CD4-positive, CD25-positive, alpha-beta regulatory T cell (primary cell): ENCODE results near the gene DIAPH2. TPM values are rescaled to one million over a fixed set of nuclear protein-coding genes. Genes with fewer than 3 reads are reported as not detected.

Experiments used
- ATAC-seq, 2 donors: fragments of 150-1000 bp; cut with Tn5 transposase; one replicate each; pipeline ENCODE4 v1.10.0; 2021; ENCODE audit warnings: low read depth in 2 of 2, moderate number of reproducible peaks in 2 of 2, moderate library complexity in 1 of 2
- DNase-seq, 3 donors: peaks; one replicate each; pipeline versions ENCODE4 v3.0.0 to v3.0.0-alpha.2; 2012 to 2022; ENCODE audit warnings: mixed read lengths in 1 of 3
- H3K27ac ChIP-seq: one replicate; pipeline ENCODE4 v1.7.0; 2013; ENCODE audit warnings: mild to moderate bottlenecking, low read length; ENCODE audit not compliant: insufficient read depth, poor library complexity, severe bottlenecking
- H3K27me3 ChIP-seq: one replicate; pipeline ENCODE4 v1.7.0; 2013; ENCODE audit warnings: low read length; ENCODE audit not compliant: control insufficient read depth, insufficient read depth
- H3K36me3 ChIP-seq: one replicate; pipeline ENCODE4 v1.7.0; 2013; ENCODE audit warnings: mild to moderate bottlenecking, low read length, moderate library complexity; ENCODE audit not compliant: control insufficient read depth, insufficient read depth
- H3K4me1 ChIP-seq: 2 replicates; pipeline ENCODE4 v1.7.0; 2013; ENCODE audit warnings: mild to moderate bottlenecking, low read length; ENCODE audit not compliant: insufficient read depth, control insufficient read depth, poor library complexity, severe bottlenecking
- H3K4me3 ChIP-seq: one replicate; pipeline ENCODE4 v1.7.0; 2013; ENCODE audit warnings: low read depth, mild to moderate bottlenecking, low read length, moderate library complexity
- H3K9me3 ChIP-seq, 2 experiments: 1 replicate in 1 of 2; 2 replicates in 1 of 2; pipeline ENCODE4 v1.7.0; 2013; ENCODE audit warnings: low read length in 2 of 2, mild to moderate bottlenecking in 1 of 2, moderate library complexity in 1 of 2; ENCODE audit not compliant: control insufficient read depth in 2 of 2
- H3K27ac Mint-ChIP-seq, 3 donors: one replicate each; pipeline ENCODE4 v1.8.0; 2020 to 2022; ENCODE audit warnings: mild to moderate bottlenecking in 3 of 3, mixed read lengths in 3 of 3, moderate library complexity in 2 of 3
- H3K27me3 Mint-ChIP-seq: one replicate; pipeline ENCODE4 v1.8.0; 2022; ENCODE audit warnings: mild to moderate bottlenecking, mixed read lengths
- H3K36me3 Mint-ChIP-seq: one replicate; pipeline ENCODE4 v1.8.0; 2020; ENCODE audit warnings: mixed read lengths
- H3K4me1 Mint-ChIP-seq, 4 donors: one replicate each; pipeline ENCODE4 v1.8.0; 2020 to 2022; ENCODE audit warnings: mixed read lengths in 4 of 4, mild to moderate bottlenecking in 1 of 4
- H3K4me3 Mint-ChIP-seq, 4 donors: one replicate each; pipeline ENCODE4 v1.8.0; 2020 to 2022; ENCODE audit warnings: mild to moderate bottlenecking in 4 of 4, mixed read lengths in 4 of 4, moderate library complexity in 3 of 4
- H3K9me3 Mint-ChIP-seq, 7 donors: one replicate each; pipeline ENCODE4 v1.8.0; 2020 to 2022; ENCODE audit warnings: mixed read lengths in 7 of 7, mild to moderate bottlenecking in 3 of 7, moderate library complexity in 2 of 7
- polyA plus RNA-seq, 4 donors: library from polyadenylated mRNA; unstranded; fragments of 300-500 nt; fragmentation: Illumina TruSeq; gene quantifications; one replicate each; pipeline ENCODE4 v1.2.3, GENCODE V29; 2021
- total RNA-seq: library from RNA; stranded (reverse); gene quantifications from one replicate; pipeline ENCODE4 v1.2.3, GENCODE V29; 2022

DIAPH2 gene
- total and polyA plus RNA-seq, 5 donors from 2014 or later, result 6.3 to 17.0 (median 6.6) TPM

- H3K27ac Mint-ChIP-seq, result no peak overlapping the region
These were observed 89.5 kb downstream of the DIAPH2 start for GRCh38 chrX:96774116-96774515.

GRCh38 chrX:96776966-96777365 lies 92.3 kb downstream of the DIAPH2 start:
- no peaks in the 10 kb centered on the region for H3K9me3 ChIP-seq
- H3K4me1 Mint-ChIP-seq, result no peaks in the 10 kb centered on the region
- ATAC-seq (no peak), DNase-seq (no peak)
- no peak overlapping the region for H3K27ac Mint-ChIP-seq
- H3K36me3 Mint-ChIP-seq, result no peaks in the 10 kb centered on the region
- peaks cover 0 to 1% (median 0%) of the 10 kb centered on the region in 7 donors for H3K9me3 Mint-ChIP-seq
- no peak overlapping the region for H3K4me3 Mint-ChIP-seq
- H3K4me1 ChIP-seq, result no peaks in the 10 kb centered on the region
- no peaks in the 10 kb centered on the region for H3K36me3 ChIP-seq
- H3K4me3 ChIP-seq, result no peak overlapping the region
- no peak overlapping the region for H3K27ac ChIP-seq
- H3K27me3 ChIP-seq, result no peaks in the 10 kb centered on the region
- no peaks in the 10 kb centered on the region for H3K27me3 Mint-ChIP-seq

More at GRCh38 chrX:96774116-96774515, 89.5 kb downstream of the DIAPH2 start:
- Mint-ChIP-seq H3K4me1 (peaks cover 0 to 2% (median 0%) of the 10 kb centered on the region in 4 donors), H3K9me3 (no peaks in the 10 kb centered on the region), H3K36me3 (no peaks in the 10 kb centered on the region), H3K4me3 (no peak overlapping the region), H3K27me3 (no peaks in the 10 kb centered on the region)
- Histone ChIP-seq H3K27ac (no peak overlapping the region), H3K36me3 (no peaks in the 10 kb centered on the region), H3K4me1 (no peaks in the 10 kb centered on the region), H3K4me3 (no peak overlapping the region), H3K27me3 (no peaks in the 10 kb centered on the region), H3K9me3 (no peaks in the 10 kb centered on the region)
- DNase-seq (no peak), ATAC-seq (no peak)

- Mint-ChIP-seq H3K27ac (no peak overlapping the region), H3K4me1 (peaks cover 0 to 9% (median 2%) of the 10 kb centered on the region in 4 donors), H3K27me3 (no peaks in the 10 kb centered on the region), H3K4me3 (no peak overlapping the region), H3K36me3 (no peaks in the 10 kb centered on the region), H3K9me3 (no peaks in the 10 kb centered on the region)
- Histone ChIP-seq H3K4me1 (no peaks in the 10 kb centered on the region), H3K27ac (no peak overlapping the region), H3K9me3 (no peaks in the 10 kb centered on the region), H3K4me3 (no peak overlapping the region), H3K36me3 (no peaks in the 10 kb centered on the region), H3K27me3 (no peaks in the 10 kb centered on the region)
- ATAC-seq (no peak), DNase-seq (no peak)
These were observed 106.9 kb downstream of the DIAPH2 start for GRCh38 chrX:96791559-96791958.

- no peaks in the 10 kb centered on the region for H3K4me1 ChIP-seq
- Mint-ChIP-seq H3K36me3 (no peaks in the 10 kb centered on the region), H3K4me1 (peaks cover 0 to 9% (median 2%) of the 10 kb centered on the region in 4 donors), H3K27ac (no peak overlapping the region), H3K4me3 (no peak overlapping the region), H3K27me3 (no peaks in the 10 kb centered on the region), H3K9me3 (no peaks in the 10 kb centered on the region)
- no peaks in the 10 kb centered on the region for H3K9me3 ChIP-seq
- ATAC-seq, result no peak
- no peaks in the 10 kb centered on the region for H3K27me3 ChIP-seq
- DNase-seq, result no peak
- H3K4me3 ChIP-seq, result no peak overlapping the region
- no peaks in the 10 kb centered on the region for H3K36me3 ChIP-seq
- no peak overlapping the region for H3K27ac ChIP-seq
These were observed 107.4 kb downstream of the DIAPH2 start for GRCh38 chrX:96792047-96792446.

GRCh38 chrX:96798982-96799381 lies 114.3 kb downstream of the DIAPH2 start:
- Mint-ChIP-seq H3K9me3 (peaks cover 0 to 3% (median 0%) of the 10 kb centered on the region in 7 donors), H3K27me3 (no peaks in the 10 kb centered on the region), H3K4me1 (peaks cover 0 to 7% (median 4%) of the 10 kb centered on the region in 4 donors), H3K36me3 (no peaks in the 10 kb centered on the region), H3K27ac (peak overlapping the region in 1 of 3 donors; percentile 73), H3K4me3 (no peak overlapping the region)
- Histone ChIP-seq H3K27ac (no peak overlapping the region), H3K9me3 (no peaks in the 10 kb centered on the region), H3K36me3 (no peaks in the 10 kb centered on the region), H3K4me3 (no peak overlapping the region), H3K27me3 (no peaks in the 10 kb centered on the region), H3K4me1 (no peaks in the 10 kb centered on the region)
- ATAC-seq, result no peak
- no peak for DNase-seq

GRCh38 chrX:96807318-96807717 lies 122.7 kb downstream of the DIAPH2 start:
- H3K4me3 ChIP-seq, result no peak overlapping the region
- DNase-seq (no peak), ATAC-seq (no peak)
- no peak overlapping the region for H3K4me3 Mint-ChIP-seq
- H3K4me1 ChIP-seq, result no peaks in the 10 kb centered on the region
- H3K4me1 Mint-ChIP-seq, result no peaks in the 10 kb centered on the region
- no peak overlapping the region for H3K27ac ChIP-seq
- no peaks in the 10 kb centered on the region for H3K36me3 Mint-ChIP-seq
- no peaks in the 10 kb centered on the region for H3K27me3 ChIP-seq
- H3K36me3 ChIP-seq, result no peaks in the 10 kb centered on the region
- no peaks in the 10 kb centered on the region for H3K9me3 ChIP-seq
- H3K27me3 Mint-ChIP-seq, result no peaks in the 10 kb centered on the region
- H3K27ac Mint-ChIP-seq, result no peak overlapping the region
- peaks cover 0 to 3% (median 0%) of the 10 kb centered on the region in 7 donors for H3K9me3 Mint-ChIP-seq

- no peak overlapping the region for H3K27ac Mint-ChIP-seq
- peaks cover 0 to 6% (median 0%) of the 10 kb centered on the region in 4 donors for H3K4me1 Mint-ChIP-seq
- no peaks in the 10 kb centered on the region for H3K27me3 Mint-ChIP-seq
- no peaks in the 10 kb centered on the region for H3K36me3 Mint-ChIP-seq
- Histone ChIP-seq H3K4me3 (no peak overlapping the region), H3K9me3 (no peaks in the 10 kb centered on the region), H3K27me3 (no peaks in the 10 kb centered on the region), H3K27ac (no peak overlapping the region), H3K4me1 (no peaks in the 10 kb centered on the region), H3K36me3 (no peaks in the 10 kb centered on the region)
- H3K4me3 Mint-ChIP-seq, result no peak overlapping the region
- ATAC-seq (no peak), DNase-seq (no peak)
- no peaks in the 10 kb centered on the region for H3K9me3 Mint-ChIP-seq
These were observed 136.3 kb downstream of the DIAPH2 start for GRCh38 chrX:96820935-96821334.

- no peak overlapping the region for H3K4me3 ChIP-seq
- no peaks in the 10 kb centered on the region for H3K4me1 ChIP-seq
- Mint-ChIP-seq H3K27ac (no peak overlapping the region), H3K27me3 (no peaks in the 10 kb centered on the region), H3K36me3 (no peaks in the 10 kb centered on the region), H3K9me3 (no peaks in the 10 kb centered on the region), H3K4me1 (peaks cover 0 to 5% (median 0%) of the 10 kb centered on the region in 4 donors), H3K4me3 (no peak overlapping the region)
- no peaks in the 10 kb centered on the region for H3K27me3 ChIP-seq
- ATAC-seq (no peak), DNase-seq (no peak)
- no peak overlapping the region for H3K27ac ChIP-seq
- H3K9me3 ChIP-seq, result no peaks in the 10 kb centered on the region
- H3K36me3 ChIP-seq, result no peaks in the 10 kb centered on the region
These were observed 139.5 kb downstream of the DIAPH2 start for GRCh38 chrX:96824166-96824565.
